HG03159 (cell line): ENCODE data around the gene DOCK6.
A peak's percentile ranks its signal among the peaks of the same experiment; 100 is the strongest.
"Not testable (repeated sequence)": the region's sequence is repeated elsewhere in the genome, so short reads cannot be mapped to it uniquely, and the experiment has no call there.

Experiments used
- ATAC-seq: cut with Tn5 transposase; IDR thresholded peaks from one replicate; pipeline ENCODE4 v1.9.1; 2021; ENCODE audit warnings: mild to moderate bottlenecking, moderate library complexity; ENCODE audit not compliant: unreplicated experiment

The DOCK6 gene

GRCh38 chr19:11177592-11177991 is 84.7 kb downstream of the DOCK6 start:
- no peak for ATAC-seq

- no peak for ATAC-seq
Measured at GRCh38 chr19:11176466-11177193, 85.7 kb downstream of the DOCK6 start.

- no peak for ATAC-seq
Measured at GRCh38 chr19:11175920-11176319, 86.4 kb downstream of the DOCK6 start.

- no peak for ATAC-seq
Measured at GRCh38 chr19:11174336-11174735, 88.0 kb downstream of the DOCK6 start.

GRCh38 chr19:11173516-11174155 is 88.7 kb downstream of the DOCK6 start:
- no peak for ATAC-seq

- ATAC-seq = no peak
Measured at GRCh38 chr19:11172576-11172975, 89.7 kb downstream of the DOCK6 start.

- ATAC-seq = no peak
Measured at GRCh38 chr19:11171144-11171543, 91.2 kb downstream of the DOCK6 start.

- ATAC-seq = no peak
Measured at GRCh38 chr19:11169896-11170678, 92.2 kb downstream of the DOCK6 start.

- no peak for ATAC-seq
Measured at GRCh38 chr19:11168568-11168967, 93.8 kb downstream of the DOCK6 start.

- no peak for ATAC-seq
Measured at GRCh38 chr19:11166281-11167142, 95.8 kb downstream of the DOCK6 start.

GRCh38 chr19:11165486-11166030 is 96.8 kb downstream of the DOCK6 start:
- ATAC-seq = no peak

- no peak for ATAC-seq
Measured at GRCh38 chr19:11164879-11165406, 97.4 kb downstream of the DOCK6 start.

- ATAC-seq = no peak
Measured at GRCh38 chr19:11164296-11164695, 98.0 kb downstream of the DOCK6 start.

- not testable (repeated sequence) for ATAC-seq
Measured at GRCh38 chr19:11160440-11160768, 101.9 kb downstream of the DOCK6 start.

GRCh38 chr19:11159598-11160439 is 102.5 kb downstream of the DOCK6 start:
- no peak for ATAC-seq

GRCh38 chr19:11155373-11156120 is 106.8 kb downstream of the DOCK6 start, which contains the start of gene SPC24:
TSS of gene SPC24 (minus strand) at chr19:11155782. CDS start at chr19:11155776, 6 bp downstream.
- peak; percentile 99 for ATAC-seq

GRCh38 chr19:11154683-11155047 is 107.7 kb downstream of the DOCK6 start:
- no peak for ATAC-seq

GRCh38 chr19:11152318-11153062 is 109.8 kb downstream of the DOCK6 start:
- ATAC-seq = no peak
